Esophagus squamous epithelium (tissue), 5 donors: ENCODE measurements around the gene CRB2. TPM values are rescaled to one million over a fixed set of nuclear protein-coding genes. Genes with fewer than 3 reads are reported as not detected.

ENCODE experiments used
- DNase-seq: peaks from one replicate; lab custom pipeline; 2025; lab: John Stamatoyannopoulos, UW
- H3K27ac ChIP-seq, 4 donors: fragments of 200-600 bp; sonication (generic); one replicate each; pipeline ENCODE4 v1.5.1; 2016 to 2019; ENCODE audit warnings: mild to moderate bottlenecking in 1 of 4
- H3K27me3 ChIP-seq, 4 donors: fragments of 200-600 bp; sonication (generic); 1 replicate in 3 of 4; 2 replicates in 1 of 4; pipeline versions ENCODE4 v1.5.1 to v1.6.0; 2017 to 2021; ENCODE audit warnings: antibody characterized with exemption in 1 of 4
- H3K36me3 ChIP-seq, 3 donors: fragments of 200-600 bp; sonication (generic); one replicate each; pipeline ENCODE4 v1.5.1; 2016 to 2019
- H3K4me1 ChIP-seq, 3 donors: fragments of 200-600 bp; sonication (generic); one replicate each; pipeline ENCODE4 v1.5.1; 2017 to 2019
- H3K4me3 ChIP-seq, 4 donors: fragments of 200-600 bp; sonication (generic); 1 replicate in 3 of 4; 2 replicates in 1 of 4; pipeline ENCODE4 v1.5.1; 2016 to 2019; ENCODE audit warnings: mild to moderate bottlenecking in 2 of 4, moderate library complexity in 1 of 4
- H3K9me3 ChIP-seq, 3 donors: fragments of 200-600 bp; sonication (generic); one replicate each; pipeline ENCODE4 v1.5.1; 2016 to 2019
- CTCF ChIP-seq, 6 experiments: fragments of 450-650 bp in 4 of 6; fragments of 200-600 bp in 2 of 6; sonication (generic) in 2 of 6; IDR thresholded peaks; one replicate each; pipeline ENCODE4 v1.5.1; 2016 to 2019; ENCODE audit warnings: antibody characterized with exemption in 6 of 6, mild to moderate bottlenecking in 4 of 6, moderate library complexity in 4 of 6
- POLR2A ChIP-seq, 4 donors: fragments of 450-650 bp; IDR thresholded peaks; one replicate each; pipeline ENCODE4 v1.6.1; 2017; ENCODE audit warnings: antibody characterized with exemption in 4 of 4, mild to moderate bottlenecking in 4 of 4, moderate library complexity in 3 of 4
- WGBS, 2 donors: methylation state at CpG; one replicate each; pipeline ENCODE4 v1.1.5; 2018; 5-methylcytosine and 5-hydroxymethylcytosine counted together
- intact Hi-C: fragments of 100-400 bp; cut with DNase I; formaldehyde crosslinking; loops from one replicate; pipeline ENCODE4 v1.15.0; 2022
- total RNA-seq, 4 donors: library from RNA; depleted of rRNA; stranded (reverse); fragments of >200 nt; gene quantifications; one replicate each; pipeline ENCODE4 v1.1.0, GENCODE V29; 2016
- donor health status: DM: yes; HTN: yes; CAD: no.

The CRB2 gene
- total RNA-seq, 4 donors from 2014 or later: not detected

GRCh38 chr9:123419091-123419490, 63.1 kb downstream of the CRB2 start:
- no peak for DNase-seq
- Histone ChIP-seq H3K4me3 (no peak overlapping the region), H3K9me3 (no peaks in the 10 kb centered on the region), H3K36me3 (peaks cover 0 to 42% (median 0%) of the 10 kb centered on the region in 3 donors), H3K27me3 (no peaks in the 10 kb centered on the region), H3K4me1 (no peaks in the 10 kb centered on the region), H3K27ac (no peak overlapping the region)
- WGBS, 2 donors: 88 to 91% methylated on average over 4 of the region's 4 CpGs
- no peak for TF ChIP-seq CTCF (IDR thresholded peaks at IDR 0.05)
- no peak for TF ChIP-seq POLR2A (IDR thresholded peaks at IDR 0.05)
- intact Hi-C loops: no loop called here

GRCh38 chr9:123419721-123420591, 64.0 kb downstream of the CRB2 start:
- no peak overlapping the region for H3K4me3 ChIP-seq
- H3K36me3 ChIP-seq: peaks cover 0 to 42% (median 0%) of the 10 kb centered on the region in 3 donors
- no peak for TF ChIP-seq CTCF (IDR thresholded peaks at IDR 0.05)
- no peak for TF ChIP-seq POLR2A (IDR thresholded peaks at IDR 0.05)
- no peaks in the 10 kb centered on the region for H3K4me1 ChIP-seq
- no peak overlapping the region for H3K27ac ChIP-seq
- H3K27me3 ChIP-seq: no peaks in the 10 kb centered on the region
- H3K9me3 ChIP-seq: no peaks in the 10 kb centered on the region
- DNase-seq: no peak
- WGBS, 2 donors: 89 to 95% methylated on average over 16 to 26 of the region's 31 CpGs
- intact Hi-C loops: no loop called here

- intact Hi-C loops: no loop called here
- no peaks in the 10 kb centered on the region for H3K27me3 ChIP-seq
- H3K27ac ChIP-seq: no peak overlapping the region
- H3K36me3 ChIP-seq: peaks cover 0 to 42% (median 0%) of the 10 kb centered on the region in 3 donors
- H3K9me3 ChIP-seq: no peaks in the 10 kb centered on the region
- TF ChIP-seq POLR2A (IDR thresholded peaks at IDR 0.05) (no peak), CTCF (IDR thresholded peaks at IDR 0.05) (no peak)
- no peaks in the 10 kb centered on the region for H3K4me1 ChIP-seq
- WGBS, 2 donors: 79 to 80% methylated on average over 3 to 6 of the region's 17 CpGs
- no peak overlapping the region for H3K4me3 ChIP-seq
- DNase-seq: no peak
These were observed 64.7 kb downstream of the CRB2 start for GRCh38 chr9:123420592-123421111.

GRCh38 chr9:123421186-123421585, 65.2 kb downstream of the CRB2 start:
- H3K9me3 ChIP-seq: no peaks in the 10 kb centered on the region
- no peak for DNase-seq
- no peak overlapping the region for H3K4me3 ChIP-seq
- no peak overlapping the region for H3K27ac ChIP-seq
- H3K36me3 ChIP-seq: peaks cover 0 to 40% (median 0%) of the 10 kb centered on the region in 3 donors
- no peak for TF ChIP-seq CTCF (IDR thresholded peaks at IDR 0.05)
- TF ChIP-seq POLR2A (IDR thresholded peaks at IDR 0.05): no peak
- no peaks in the 10 kb centered on the region for H3K4me1 ChIP-seq
- H3K27me3 ChIP-seq: no peaks in the 10 kb centered on the region
- WGBS, 2 donors: 92 to 97% methylated on average over 10 to 13 of the region's 13 CpGs
- intact Hi-C loops: no loop called here

GRCh38 chr9:123421801-123422455, 65.9 kb downstream of the CRB2 start:
- no peak for DNase-seq
- H3K4me3 ChIP-seq: no peak overlapping the region
- TF ChIP-seq POLR2A (IDR thresholded peaks at IDR 0.05) (no peak), CTCF (IDR thresholded peaks at IDR 0.05) (no peak)
- H3K9me3 ChIP-seq: no peaks in the 10 kb centered on the region
- no peaks in the 10 kb centered on the region for H3K4me1 ChIP-seq
- intact Hi-C loops: no loop called here
- H3K27me3 ChIP-seq: no peaks in the 10 kb centered on the region
- H3K36me3 ChIP-seq: peaks cover 0 to 36% (median 0%) of the 10 kb centered on the region in 3 donors
- no peak overlapping the region for H3K27ac ChIP-seq
- 81 to 94% methylated on average over 7 to 8 of the region's 8 CpGs for WGBS, 2 donors
